22Rv1 (cell line): ENCODE measurements around the gene MXRA7.
A peak's percentile ranks its signal among the peaks of the same experiment; 100 is the strongest.

ENCODE experiments used
- CTCF ChIP-seq: fragments of 450-650 bp; IDR thresholded peaks from 2 replicates; pipeline ENCODE4 v1.5.1; 2017; ENCODE audit warnings: mild to moderate bottlenecking
- ZFX ChIP-seq: fragments of 450-650 bp; IDR thresholded peaks from 2 replicates; pipeline ENCODE4 v1.6.1; 2017; ENCODE audit warnings: antibody characterized with exemption, borderline replicate concordance

DNA sequence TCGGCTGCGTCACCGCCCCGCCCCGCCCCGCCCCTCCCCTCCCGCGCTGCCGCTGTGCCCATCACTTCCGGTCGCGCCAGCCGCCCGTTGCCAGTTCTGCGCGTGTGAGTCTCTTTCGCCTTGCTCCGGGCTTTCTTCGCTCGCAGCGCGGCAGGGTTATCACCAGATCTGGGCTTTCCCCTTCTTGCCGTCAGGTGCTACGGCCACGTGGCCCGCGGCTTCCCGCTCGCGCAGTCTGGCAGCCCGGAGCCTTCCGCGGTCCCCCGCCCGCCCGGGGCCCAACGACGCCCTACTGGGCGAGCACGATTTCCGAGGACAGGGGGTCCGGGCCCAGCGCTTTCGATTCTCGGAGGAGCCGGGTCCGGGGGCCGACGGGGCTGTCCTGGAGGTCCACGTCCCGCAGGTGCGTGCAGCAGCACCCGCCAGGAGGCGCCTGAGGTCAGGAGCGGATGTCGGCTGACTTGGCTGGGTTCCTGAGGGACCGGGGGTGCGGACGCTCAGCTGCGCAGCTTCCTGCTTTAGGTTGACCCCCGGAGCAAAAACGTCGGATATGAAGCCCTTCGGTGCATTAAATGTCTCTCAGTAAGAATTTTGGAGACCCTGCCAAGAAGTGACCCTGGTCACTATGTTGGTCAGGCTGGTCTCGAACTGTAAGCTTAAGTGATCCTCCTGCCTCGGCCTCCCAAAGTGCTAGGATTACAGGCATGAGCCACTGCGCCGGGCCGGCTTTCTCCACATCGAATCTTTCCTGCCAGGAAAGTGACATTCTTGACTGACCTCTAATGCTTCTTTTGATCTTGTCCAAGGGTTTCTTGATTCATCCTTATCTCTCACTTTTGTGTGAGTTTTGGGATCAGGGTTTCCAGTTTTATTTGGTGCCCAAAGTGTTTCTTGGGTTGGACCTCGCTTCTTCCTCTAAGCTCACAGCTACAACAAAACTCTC, 16.3 kb upstream of the MXRA7 start, which contains the start of gene METTL23:
- TF ChIP-seq CTCF, result peak; percentile 86
- TF ChIP-seq ZFX, result no peak
